HG03097 (cell line): Measurements from ENCODE around the gene ORM1.
"Not testable (repeated sequence)": the region's sequence is repeated elsewhere in the genome, so short reads cannot be mapped to it uniquely, and the experiment has no call there.

Experiments used
- ATAC-seq: cut with Tn5 transposase; IDR thresholded peaks from one replicate; pipeline ENCODE4 v1.9.1; 2021; ENCODE audit not compliant: unreplicated experiment, low FRiP score

Gene ORM1

DNA sequence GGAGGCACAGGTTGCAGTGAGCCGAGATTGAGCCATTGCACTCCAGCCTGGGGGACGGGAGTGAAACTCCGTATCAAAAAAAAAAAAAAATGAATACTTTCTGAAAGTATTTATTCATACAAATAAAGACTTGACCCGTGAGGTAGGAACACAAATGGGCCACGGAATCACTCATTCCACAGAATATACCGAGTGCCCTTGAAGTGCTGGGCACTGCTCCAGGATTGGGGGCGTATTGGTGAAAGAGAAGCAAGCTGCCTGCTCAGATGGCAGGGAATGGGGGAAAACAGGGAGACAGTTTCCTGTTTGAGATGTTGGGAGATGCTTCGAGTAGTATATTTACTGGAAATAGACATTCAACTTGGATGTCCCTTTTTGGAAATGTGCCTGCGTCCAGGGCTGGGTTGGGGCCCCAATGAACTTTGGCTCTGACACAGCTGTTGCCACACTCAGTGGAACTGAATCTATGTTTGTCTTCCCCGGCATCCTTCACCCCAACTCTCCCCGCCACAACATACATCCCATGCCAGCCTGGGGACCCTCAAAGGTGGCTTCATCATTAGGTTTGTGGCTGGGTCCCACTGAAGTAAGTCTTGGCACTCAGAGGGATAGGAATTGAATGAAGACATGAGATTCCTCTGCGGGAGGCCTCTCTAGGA is 609 bp upstream of the ORM1 start:
- not testable (repeated sequence) for ATAC-seq

GRCh38 chr9:114323849-114324248 is 951 bp downstream of the ORM1 start:
- ATAC-seq, result not testable (repeated sequence)

GRCh38 chr9:114324492-114324891 is 1.6 kb downstream of the ORM1 start:
- no peak for ATAC-seq

DNA sequence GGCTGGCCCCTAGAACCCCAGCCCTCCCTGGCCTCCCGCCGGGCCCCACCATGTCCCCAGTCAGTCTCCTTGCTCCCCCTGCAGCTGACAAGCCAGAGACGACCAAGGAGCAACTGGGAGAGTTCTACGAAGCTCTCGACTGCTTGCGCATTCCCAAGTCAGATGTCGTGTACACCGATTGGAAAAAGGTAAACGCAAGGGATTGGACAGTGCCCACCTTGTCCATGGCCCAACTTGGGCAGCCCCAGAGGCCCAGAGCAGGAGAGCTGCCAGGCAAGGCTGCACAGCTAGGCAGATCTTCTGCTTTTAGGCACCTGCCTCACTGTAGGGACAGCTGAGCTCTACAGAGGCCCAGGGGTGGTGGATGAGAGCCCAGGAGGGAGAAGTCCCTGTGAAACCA is 2.1 kb downstream of the ORM1 start:
- ATAC-seq, result not testable (repeated sequence)

DNA sequence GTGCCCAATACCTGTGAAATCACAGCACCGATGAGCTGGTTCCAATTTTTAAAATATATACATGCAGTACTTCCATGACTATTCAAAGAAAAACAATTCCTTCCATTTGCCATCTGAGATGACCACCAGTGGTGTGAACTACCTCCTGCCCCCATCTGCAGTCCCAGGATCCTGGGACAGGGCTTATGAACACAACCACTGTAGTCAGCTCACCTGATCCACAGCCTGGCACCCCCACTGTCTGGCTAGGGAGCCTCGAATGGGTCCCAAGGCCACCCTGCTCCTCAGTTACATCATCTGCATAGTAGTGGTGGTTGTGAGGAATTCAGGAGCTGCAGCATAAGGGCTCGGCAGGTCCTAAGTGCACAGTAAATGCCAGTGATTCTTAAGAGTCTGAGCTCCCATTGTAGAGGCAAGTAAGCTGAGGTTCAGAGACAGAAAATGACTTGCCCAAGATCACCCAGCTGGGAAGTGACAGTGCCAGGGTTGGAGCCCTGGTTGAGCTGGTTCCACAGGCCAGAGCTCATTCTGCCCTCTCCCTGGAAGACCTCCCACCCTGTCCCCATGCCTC is 2.9 kb downstream of the ORM1 start:
- ATAC-seq, result not testable (repeated sequence)

- no peak for ATAC-seq
Observed at GRCh38 chr9:114327749-114328148, 4.9 kb downstream of the ORM1 start.

DNA sequence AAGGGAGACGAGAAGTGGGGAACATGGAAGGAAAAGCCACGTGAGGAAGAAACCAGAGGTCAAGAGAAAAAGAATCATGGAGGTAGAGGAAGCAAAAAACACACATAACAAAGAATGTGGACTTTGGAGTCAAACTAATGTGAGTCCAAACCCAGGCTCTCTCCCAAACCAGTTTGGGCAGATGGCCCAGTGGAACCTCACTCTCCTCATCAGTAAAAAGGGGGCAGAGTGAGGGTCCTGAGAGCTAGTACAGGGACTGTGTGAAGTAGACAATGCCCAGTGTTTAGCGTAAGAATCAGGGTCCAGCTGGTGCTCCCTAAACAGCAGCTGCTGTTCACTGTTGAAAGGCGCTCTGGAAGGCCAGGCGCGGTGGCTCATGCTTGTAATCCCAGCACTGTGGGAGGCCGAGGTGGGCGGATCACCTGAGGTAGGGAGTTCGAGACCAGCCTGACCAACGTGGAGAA is 5.5 kb downstream of the ORM1 start:
- ATAC-seq, result not testable (repeated sequence)

DNA sequence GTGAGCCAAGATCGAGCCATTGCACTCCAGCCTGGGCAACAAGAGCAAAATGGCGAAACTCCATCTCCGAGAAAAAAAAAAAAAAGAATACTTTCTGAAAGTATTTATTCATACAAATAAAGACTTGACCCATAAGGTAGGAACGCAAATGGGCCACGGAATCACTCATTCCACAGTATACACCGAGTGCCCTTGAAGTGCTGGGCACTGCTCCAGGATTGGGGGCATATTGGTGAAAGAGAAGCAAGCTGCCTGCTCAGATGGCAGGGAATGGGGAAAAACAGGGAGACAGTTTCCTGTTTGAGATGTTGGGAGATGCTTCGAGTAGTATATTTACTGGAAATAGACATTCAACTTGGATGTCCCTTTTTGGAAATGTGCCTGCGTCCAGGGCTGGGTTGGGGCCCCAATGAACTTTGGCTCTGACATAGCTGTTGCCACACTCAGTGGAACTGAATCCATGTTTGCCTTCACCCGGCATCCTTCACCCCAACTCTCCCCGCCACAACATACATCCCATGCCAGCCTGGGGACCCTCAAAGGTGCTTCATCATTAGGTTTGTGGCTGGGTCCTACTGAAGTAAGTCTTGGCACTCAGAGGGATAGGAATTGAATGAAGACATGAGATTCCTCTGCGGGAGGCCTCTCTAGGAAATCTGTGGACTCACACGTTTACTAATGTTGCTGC is 6.2 kb downstream of the ORM1 start:
- not testable (repeated sequence) for ATAC-seq

GRCh38 chr9:114329625-114330022 is 6.7 kb downstream of the ORM1 start, which contains the start of gene ORM2:
ORM2 (plus strand) TSS chr9:114329869; CDS start chr9:114329905, 36 bp downstream.
- not testable (repeated sequence) for ATAC-seq

DNA sequence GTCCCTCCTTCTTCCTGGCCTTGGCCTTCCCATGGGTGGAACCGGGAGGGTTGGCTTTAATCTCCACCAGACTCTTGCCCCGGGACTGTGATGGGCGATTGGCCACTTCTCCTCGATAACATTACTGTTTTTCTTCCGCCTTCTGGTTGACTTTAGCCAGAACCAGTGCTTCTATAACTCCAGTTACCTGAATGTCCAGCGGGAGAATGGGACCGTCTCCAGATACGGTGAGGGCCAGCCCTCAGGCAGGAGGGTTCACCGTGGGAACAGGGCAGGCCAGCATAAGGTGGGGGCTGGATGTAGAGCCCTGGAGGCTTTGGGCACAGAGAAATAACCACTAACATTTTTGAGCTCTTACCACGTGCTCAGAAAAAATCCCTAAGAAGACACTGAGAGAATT is 7.7 kb downstream of the ORM1 start:
- ATAC-seq, result no peak

DNA sequence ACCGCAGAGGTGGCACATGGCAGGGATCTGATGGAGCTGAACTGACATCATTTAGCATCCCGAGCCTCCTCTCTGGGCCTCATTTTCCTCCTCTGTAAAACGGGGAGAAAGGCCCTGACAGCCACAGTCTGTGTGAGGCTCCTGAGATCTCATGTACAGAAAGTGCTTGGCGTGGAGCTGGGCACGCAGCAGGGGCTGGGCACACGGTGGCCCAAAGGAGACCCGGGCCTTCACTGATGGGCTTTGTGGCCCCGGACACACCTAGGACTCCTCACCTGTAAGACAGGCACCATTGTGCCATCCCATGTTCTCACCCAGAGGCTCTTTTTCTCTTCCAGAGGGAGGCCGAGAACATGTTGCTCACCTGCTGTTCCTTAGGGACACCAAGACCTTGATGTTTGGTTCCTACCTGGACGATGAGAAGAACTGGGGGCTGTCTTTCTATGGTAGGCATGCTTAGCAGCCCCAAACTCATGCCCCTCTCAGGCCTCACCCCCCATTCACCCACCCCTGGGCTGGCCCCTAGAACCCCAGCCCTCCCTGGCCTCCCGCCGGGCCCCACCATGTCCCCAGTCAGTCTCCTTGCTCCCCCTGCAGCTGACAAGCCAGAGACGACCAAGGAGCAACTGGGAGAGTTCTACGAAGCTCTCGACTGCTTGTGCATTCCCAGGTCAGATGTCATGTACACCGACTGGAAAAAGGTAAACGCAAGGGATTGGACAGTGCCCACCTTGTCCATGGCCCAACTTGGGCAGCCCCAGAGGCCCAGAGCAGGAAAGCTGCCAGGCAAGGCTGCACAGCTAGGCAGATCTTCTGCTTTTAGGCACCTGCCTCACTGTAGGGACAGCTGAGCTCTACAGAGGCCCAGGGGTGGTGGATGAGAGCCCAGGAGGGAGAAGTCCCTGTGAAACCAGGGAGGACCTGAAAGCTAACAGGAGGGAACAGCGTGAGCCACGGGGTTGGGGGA is 8.6 kb downstream of the ORM1 start:
- ATAC-seq, result not testable (repeated sequence)

DNA sequence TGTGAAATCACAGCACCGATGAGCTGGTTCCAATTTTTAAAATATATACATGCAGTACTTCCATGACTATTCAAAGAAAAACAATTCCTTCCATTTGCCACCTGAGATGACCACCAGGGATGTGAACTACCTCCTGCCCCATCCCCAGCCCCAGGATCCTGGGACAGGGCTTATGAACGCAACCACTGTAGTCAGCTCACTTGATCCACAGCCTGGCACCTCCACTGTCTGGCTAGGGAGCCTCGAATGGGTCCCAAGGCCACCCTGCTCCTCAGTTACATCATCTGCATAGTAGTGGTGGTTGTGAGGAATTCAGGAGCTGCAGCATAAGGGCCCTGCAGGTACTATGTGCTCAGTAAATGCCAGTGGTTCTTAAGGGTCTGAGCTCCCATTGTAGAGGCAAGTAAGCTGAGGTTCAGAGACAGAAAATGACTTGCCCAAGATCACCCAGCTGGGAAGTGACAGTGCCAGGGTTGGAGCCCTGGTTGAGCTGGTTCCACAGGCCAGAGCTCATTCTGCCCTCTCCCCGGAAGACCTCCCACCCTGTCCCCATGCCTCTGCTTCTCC is 9.7 kb downstream of the ORM1 start:
- not testable (repeated sequence) for ATAC-seq

- not testable (repeated sequence) for ATAC-seq
Observed at GRCh38 chr9:114333718-114334117, 10.8 kb downstream of the ORM1 start.

GRCh38 chr9:114334490-114334889 is 11.6 kb downstream of the ORM1 start:
- ATAC-seq, result no peak

DNA sequence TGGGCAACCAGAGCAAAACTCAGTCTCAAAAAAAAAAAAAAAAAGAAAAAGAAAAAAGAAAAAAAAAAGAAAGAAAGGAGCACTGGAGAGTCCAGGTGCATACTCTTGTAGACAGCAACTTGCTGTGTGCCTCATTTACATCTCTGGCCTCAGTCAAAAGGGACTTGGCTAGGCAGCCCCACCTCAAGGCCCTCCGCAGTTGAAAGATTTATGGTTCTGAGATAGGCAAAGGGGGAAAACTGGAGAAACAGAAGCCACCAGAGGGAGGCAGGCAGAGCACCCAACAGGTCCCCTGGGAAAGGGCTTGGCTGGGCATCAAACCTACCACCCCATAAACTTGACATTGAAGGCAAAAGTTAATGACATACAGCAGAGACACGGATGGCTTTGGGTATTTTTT is 12.8 kb downstream of the ORM1 start:
- ATAC-seq, result no peak

GRCh38 chr9:114336157-114336556 is 13.3 kb downstream of the ORM1 start:
- no peak for ATAC-seq

GRCh38 chr9:114336699-114337395 is 13.9 kb downstream of the ORM1 start:
- no peak for ATAC-seq

GRCh38 chr9:114338187-114338586 is 15.3 kb downstream of the ORM1 start:
- no peak for ATAC-seq

DNA sequence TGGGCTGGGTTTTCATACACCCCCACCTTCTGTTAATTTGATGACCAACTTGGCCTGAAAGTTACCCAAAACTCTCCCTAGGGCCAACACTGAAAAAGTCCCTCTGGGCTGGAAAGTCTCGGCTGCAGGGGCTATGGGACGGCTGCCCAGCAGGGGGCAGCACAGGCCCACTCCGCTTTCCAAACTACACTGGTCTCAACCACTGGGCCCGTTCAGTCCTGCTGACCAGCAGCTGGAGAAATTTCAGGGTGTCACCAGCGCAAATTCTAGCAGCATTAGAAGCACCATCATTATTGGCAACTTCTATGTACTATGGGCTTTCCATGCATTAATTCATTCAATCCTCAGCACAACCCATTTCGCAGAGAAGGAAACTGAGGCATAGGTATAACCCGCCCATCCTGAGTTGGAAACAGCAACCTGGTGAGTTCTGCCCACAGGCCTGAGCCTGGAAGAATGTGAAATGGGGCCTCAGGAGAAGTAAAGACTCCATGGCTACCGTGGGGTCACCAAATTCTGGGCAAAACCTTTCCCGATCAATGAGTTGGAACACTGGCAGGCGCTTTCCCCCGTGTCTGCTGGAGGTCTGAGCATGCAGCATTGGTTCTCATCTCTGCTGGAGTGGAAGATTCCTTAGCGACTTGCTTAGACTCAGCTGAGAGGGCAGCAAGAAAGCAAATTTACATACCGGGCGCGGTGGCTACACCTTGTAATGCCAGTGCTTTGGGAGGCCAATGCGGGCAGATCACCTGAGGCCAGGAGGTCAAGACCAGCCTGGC is 16.4 kb downstream of the ORM1 start:
- ATAC-seq, result no peak
